GM18507 (cell line): ENCODE measurements around the gene MPPE1.
"Not testable (repeated sequence)": the region's sequence is repeated elsewhere in the genome, so short reads cannot be mapped to it uniquely, and the experiment has no call there.

Experiments used
- DNase-seq: peaks from one replicate; pipeline ENCODE4 v3.0.0; 2011; ENCODE audit warnings: low read depth; ENCODE audit not compliant: insufficient read length; ENCODE audit errors: extremely low spot score
- FAIRE-seq: peaks from 2 replicates; lab custom pipeline; 2011; peaks lifted over from hg19 to GRCh38; lab: Jason Lieb, UNC

Gene MPPE1

GRCh38 chr18:11908182-11909060 lies at the start of gene MPPE1:
TSS of gene MPPE1 (minus strand) at chr18:11908317. CDS start at chr18:11897264, 11,053 bp downstream.
- DNase-seq (peak; percentile 81), FAIRE-seq (peak; percentile 92)

- DNase-seq (no peak), FAIRE-seq (no peak)
Observed at GRCh38 chr18:11957636-11958035, 49.5 kb upstream of the MPPE1 start.

GRCh38 chr18:11956371-11957308 lies 48.5 kb upstream of the MPPE1 start:
- DNase-seq (no peak), FAIRE-seq (no peak)

- FAIRE-seq (no peak), DNase-seq (no peak)
Observed at GRCh38 chr18:11955239-11956029, 47.3 kb upstream of the MPPE1 start.

- DNase-seq (no peak), FAIRE-seq (no peak)
Observed at GRCh38 chr18:11953113-11953512, 45.0 kb upstream of the MPPE1 start.

GRCh38 chr18:11951390-11951851 lies 43.3 kb upstream of the MPPE1 start:
- no peak for FAIRE-seq
- no peak for DNase-seq

- no peak for FAIRE-seq
- DNase-seq, result no peak
Observed at GRCh38 chr18:11950824-11951223, 42.7 kb upstream of the MPPE1 start.

- no peak for DNase-seq
- no peak for FAIRE-seq
Observed at GRCh38 chr18:11948852-11949523, 40.9 kb upstream of the MPPE1 start.

GRCh38 chr18:11947214-11948191 lies 39.4 kb upstream of the MPPE1 start:
- DNase-seq, result peak; percentile 22
- FAIRE-seq, result peak; percentile 91

- no peak for FAIRE-seq
- no peak for DNase-seq
Observed at GRCh38 chr18:11946756-11947155, 38.6 kb upstream of the MPPE1 start.

GRCh38 chr18:11945834-11946659 lies 37.9 kb upstream of the MPPE1 start:
- DNase-seq, FAIRE-seq: not testable (repeated sequence)

- DNase-seq, result no peak
- FAIRE-seq, result no peak
Observed at GRCh38 chr18:11944786-11945185, 36.7 kb upstream of the MPPE1 start.

GRCh38 chr18:11944252-11944651 lies 36.1 kb upstream of the MPPE1 start:
- no peak for FAIRE-seq
- no peak for DNase-seq

GRCh38 chr18:11943551-11943950 lies 35.4 kb upstream of the MPPE1 start:
- FAIRE-seq, result no peak
- DNase-seq, result no peak

- DNase-seq, result no peak
- FAIRE-seq, result no peak
Observed at GRCh38 chr18:11940956-11941355, 32.8 kb upstream of the MPPE1 start.

- peak; percentile 74 for FAIRE-seq
- DNase-seq, result peak; percentile 53
Observed at GRCh38 chr18:11937874-11938478, 29.9 kb upstream of the MPPE1 start.

- DNase-seq (no peak), FAIRE-seq (no peak)
Observed at GRCh38 chr18:11932393-11932792, 24.3 kb upstream of the MPPE1 start.
